Mesendoderm (in vitro differentiated cells): Measurements from ENCODE around the gene TEX51.

Source experiments
- DNase-seq: peaks from one replicate; pipeline ENCODE4 v3.0.0; 2013
- H2AK5ac ChIP-seq: 2 replicates; pipeline ENCODE4 v1.6.1; 2013; ENCODE audit warnings: low read length, inconsistent platforms
- H2BK120ac ChIP-seq: 2 replicates; pipeline ENCODE4 v1.6.1; 2013; ENCODE audit warnings: low read depth, mild to moderate bottlenecking, low read length, moderate library complexity, mixed read lengths
- H2BK15ac ChIP-seq: replicated peaks from 2 replicates; pipeline ENCODE4 v1.6.1; 2013; ENCODE audit warnings: low read depth, mild to moderate bottlenecking, moderate library complexity
- H2BK5ac ChIP-seq: 2 replicates; pipeline ENCODE4 v1.6.1; 2013; ENCODE audit warnings: low read length, inconsistent platforms
- H3K18ac ChIP-seq: 2 replicates; pipeline ENCODE4 v1.6.1; 2013; ENCODE audit warnings: mild to moderate bottlenecking, low read length, mixed read lengths
- H3K23ac ChIP-seq: one replicate; pipeline ENCODE4 v1.6.1; 2013; ENCODE audit warnings: low read length
- H3K27ac ChIP-seq: 2 replicates; pipeline ENCODE4 v1.5.1; 2013; ENCODE audit warnings: low read depth, mild to moderate bottlenecking, inconsistent platforms, low read length, moderate library complexity
- H3K27me3 ChIP-seq: 2 replicates; pipeline ENCODE4 v1.6.1; 2013; ENCODE audit warnings: low read length, control low read depth, mild to moderate bottlenecking, inconsistent platforms; ENCODE audit not compliant: insufficient read depth, poor library complexity
- H3K36me3 ChIP-seq: 2 replicates; pipeline ENCODE4 v1.6.1; 2013; ENCODE audit warnings: low read length, inconsistent platforms; ENCODE audit not compliant: control insufficient read depth, insufficient read depth
- H3K4ac ChIP-seq: one replicate; pipeline ENCODE4 v1.6.1; 2013; ENCODE audit warnings: low read depth, mild to moderate bottlenecking, low read length, moderate library complexity
- H3K4me1 ChIP-seq: 2 replicates; pipeline ENCODE4 v1.6.1; 2013; ENCODE audit warnings: low read depth, low read length, inconsistent platforms; ENCODE audit not compliant: control insufficient read depth
- H3K4me2 ChIP-seq: 2 replicates; pipeline ENCODE4 v1.6.1; 2013; ENCODE audit warnings: low read length
- H3K4me3 ChIP-seq: 2 replicates; pipeline ENCODE4 v1.5.1; 2013; ENCODE audit warnings: mild to moderate bottlenecking, low read length
- H3K56ac ChIP-seq: one replicate; pipeline ENCODE4 v1.6.1; 2013; ENCODE audit warnings: low read length
- H3K79me1 ChIP-seq: 2 replicates; pipeline ENCODE4 v1.6.1; 2013; ENCODE audit warnings: low read length, inconsistent platforms
- H3K79me2 ChIP-seq: 2 replicates; pipeline ENCODE4 v1.6.1; 2013; ENCODE audit warnings: mild to moderate bottlenecking, low read length; ENCODE audit not compliant: control insufficient read depth, insufficient read depth
- H3K9ac ChIP-seq: 2 replicates; pipeline ENCODE4 v1.6.1; 2013; ENCODE audit warnings: low read length, inconsistent platforms
- H4K5ac ChIP-seq: one replicate; pipeline ENCODE4 v1.6.1; 2013; ENCODE audit warnings: low read length
- H4K8ac ChIP-seq: one replicate; pipeline ENCODE4 v1.6.1; 2013; ENCODE audit warnings: low read depth, mild to moderate bottlenecking, control low read depth, low read length, moderate library complexity
- WGBS: extraction: QIAGEN DNeasy Blood & Tissue Kit; methylation state at CpG from one replicate; pipeline ENCODE4 v1.1.7; 2013; ENCODE audit warnings: low lambda C conversion rate, missing lambda C conversion rate; ENCODE audit not compliant: insufficient coverage; ENCODE audit errors: extremely low coverage; 5-methylcytosine and 5-hydroxymethylcytosine counted together

Gene TEX51

GRCh38 chr2:126913329-126913728, 14.6 kb downstream of the TEX51 start:
- WGBS, result no CpG with 5 or more reads among the region's 2 CpGs

DNA sequence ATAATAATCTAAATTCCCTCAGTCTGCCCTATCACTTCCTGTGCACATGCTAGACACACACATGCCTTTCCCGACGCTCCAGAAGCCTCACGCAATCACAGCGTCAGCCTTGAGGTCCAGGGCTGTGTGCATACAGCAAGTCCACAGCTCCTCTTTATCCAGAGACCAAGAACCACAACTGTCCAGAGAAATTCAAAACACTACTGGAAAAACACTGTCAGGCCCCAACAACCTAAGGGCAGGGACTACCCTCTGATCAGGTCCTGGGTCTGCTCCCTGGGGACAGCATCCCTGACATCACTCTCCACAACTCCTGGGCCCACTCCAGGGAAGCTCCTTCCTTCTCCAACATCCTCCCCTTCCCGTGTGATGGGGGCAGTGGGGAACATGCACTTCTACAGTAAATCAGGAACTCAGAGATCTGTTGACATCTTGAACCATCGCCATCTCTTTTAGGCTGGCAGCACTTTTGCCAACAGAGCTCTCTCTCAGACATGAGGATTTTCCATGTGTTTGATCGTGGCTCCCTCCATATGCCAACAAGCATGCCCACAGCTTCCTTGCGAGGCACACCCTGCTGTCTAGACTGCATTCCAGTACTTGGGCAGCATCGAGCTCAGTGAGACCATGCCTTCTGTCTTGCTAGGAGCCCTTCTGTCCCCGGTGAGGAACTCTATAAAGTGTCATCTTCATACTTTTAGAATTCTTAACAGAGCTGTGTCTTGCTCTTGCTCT, 15.4 kb downstream of the TEX51 start:
- no peak overlapping the region for H3K56ac ChIP-seq
- no peaks in the 10 kb centered on the region for H3K79me2 ChIP-seq
- H3K18ac ChIP-seq, result no peak overlapping the region
- no peak overlapping the region for H3K23ac ChIP-seq
- WGBS, result no CpG with 5 or more reads among the region's 10 CpGs
- H3K27ac ChIP-seq, result no peak overlapping the region
- H3K4me3 ChIP-seq, result no peak overlapping the region
- no peak overlapping the region for H3K4ac ChIP-seq
- H4K5ac ChIP-seq, result no peak overlapping the region
- H3K9ac ChIP-seq, result no peak overlapping the region
- H4K8ac ChIP-seq, result no peak overlapping the region
- no peak overlapping the region for H2BK5ac ChIP-seq
- no peak overlapping the region for H2AK5ac ChIP-seq
- no peak for DNase-seq
- H3K4me2 ChIP-seq, result no peak overlapping the region
- H3K27me3 ChIP-seq, result no peaks in the 10 kb centered on the region
- no peaks in the 10 kb centered on the region for H3K79me1 ChIP-seq
- H3K4me1 ChIP-seq, result peaks cover 5% of the 10 kb centered on the region
- H2BK15ac ChIP-seq, result no peak overlapping the region
- no peak overlapping the region for H2BK120ac ChIP-seq
- H3K36me3 ChIP-seq, result no peaks in the 10 kb centered on the region

More at GRCh38 chr2:126913329-126913728, 14.6 kb downstream of the TEX51 start:
- H3K4me1 ChIP-seq, result peaks cover 9% of the 10 kb centered on the region
- no peaks in the 10 kb centered on the region for H3K79me1 ChIP-seq
- H2BK15ac ChIP-seq, result no peak overlapping the region
- H2AK5ac ChIP-seq, result no peak overlapping the region
- H4K8ac ChIP-seq, result no peak overlapping the region
- no peaks in the 10 kb centered on the region for H3K79me2 ChIP-seq
- H3K36me3 ChIP-seq, result no peaks in the 10 kb centered on the region
- DNase-seq, result no peak
- no peak overlapping the region for H2BK5ac ChIP-seq
- H4K5ac ChIP-seq, result no peak overlapping the region
- H3K27ac ChIP-seq, result no peak overlapping the region
- H3K9ac ChIP-seq, result no peak overlapping the region
- H3K23ac ChIP-seq, result no peak overlapping the region
- no peak overlapping the region for H2BK120ac ChIP-seq
- H3K27me3 ChIP-seq, result no peaks in the 10 kb centered on the region
- no peak overlapping the region for H3K56ac ChIP-seq
- H3K4me3 ChIP-seq, result no peak overlapping the region
- no peak overlapping the region for H3K18ac ChIP-seq
- H3K4me2 ChIP-seq, result no peak overlapping the region
- no peak overlapping the region for H3K4ac ChIP-seq

DNA sequence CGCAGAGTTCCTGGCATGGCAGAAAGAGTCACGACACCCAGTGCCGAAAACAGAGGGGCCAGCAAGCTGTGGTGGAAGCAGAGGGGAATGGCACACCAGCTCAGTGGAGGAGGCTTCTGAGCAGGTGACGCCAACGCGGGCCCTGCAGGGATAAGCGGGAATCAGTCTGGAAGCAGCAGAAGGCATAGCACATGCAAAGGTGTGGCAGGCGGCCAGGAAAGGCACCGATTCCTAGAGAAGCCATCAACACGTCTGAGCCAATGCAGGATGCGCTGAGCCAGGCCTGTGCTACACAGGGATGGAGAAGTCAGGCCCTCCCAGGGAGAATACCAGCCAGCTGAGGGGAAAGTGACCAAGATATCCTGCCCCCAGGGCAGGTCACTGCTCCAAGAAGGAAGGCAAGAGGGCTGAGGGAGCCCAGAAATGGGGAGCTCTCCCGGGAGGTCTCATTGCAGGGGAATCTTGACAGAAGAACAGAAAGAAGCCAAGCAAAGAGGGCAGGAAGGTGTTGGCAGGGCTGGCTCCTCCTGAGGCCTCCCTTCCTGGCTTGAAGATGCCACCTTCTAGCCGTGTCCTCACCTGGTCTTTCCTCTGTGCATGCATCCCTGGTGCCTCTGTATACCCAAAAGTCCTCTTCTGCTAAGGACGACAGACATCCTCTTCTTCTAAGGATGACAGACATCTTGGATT, 16.3 kb downstream of the TEX51 start:
- Histone ChIP-seq H3K4me3 (no peak overlapping the region), H2BK15ac (no peak overlapping the region), H3K4me2 (no peak overlapping the region), H4K8ac (no peak overlapping the region), H3K27ac (no peak overlapping the region), H2BK120ac (no peak overlapping the region), H3K27me3 (no peaks in the 10 kb centered on the region), H4K5ac (no peak overlapping the region), H3K79me2 (no peaks in the 10 kb centered on the region), H3K9ac (no peak overlapping the region), H3K56ac (no peak overlapping the region), H3K36me3 (no peaks in the 10 kb centered on the region), H3K79me1 (no peaks in the 10 kb centered on the region), H3K18ac (no peak overlapping the region), H2BK5ac (no peak overlapping the region), H3K4me1 (no peaks in the 10 kb centered on the region), H3K4ac (no peak overlapping the region), H2AK5ac (no peak overlapping the region), H3K23ac (no peak overlapping the region)
- no peak for DNase-seq
- WGBS, result no CpG with 5 or more reads among the region's 14 CpGs

DNA sequence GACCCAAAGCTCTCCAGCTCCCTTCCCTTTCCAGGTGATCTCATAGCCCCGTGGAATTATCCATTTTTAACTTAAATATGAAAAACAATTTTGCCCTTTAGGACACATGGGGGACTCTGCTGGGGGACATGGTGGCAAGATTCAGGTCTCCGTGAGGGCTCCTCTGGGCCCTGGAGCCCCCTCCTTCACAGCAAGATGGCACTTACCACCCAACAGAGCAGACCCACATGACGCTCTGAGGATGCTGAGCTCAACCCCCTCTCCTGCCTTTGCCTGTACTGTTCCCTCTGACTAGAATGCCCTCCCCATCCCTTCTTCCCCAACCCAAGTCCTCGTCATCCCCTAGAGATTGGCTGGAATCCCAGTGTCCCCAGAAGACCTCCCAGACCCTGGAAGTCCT, 17.2 kb downstream of the TEX51 start:
- Histone ChIP-seq H2BK120ac (no peak overlapping the region), H3K18ac (no peak overlapping the region), H2AK5ac (no peak overlapping the region), H3K4me3 (no peak overlapping the region), H2BK15ac (no peak overlapping the region), H3K4ac (no peak overlapping the region), H3K79me1 (no peaks in the 10 kb centered on the region), H3K27ac (no peak overlapping the region), H3K4me2 (no peak overlapping the region), H3K79me2 (no peaks in the 10 kb centered on the region), H3K56ac (no peak overlapping the region), H4K5ac (no peak overlapping the region), H3K23ac (no peak overlapping the region), H3K4me1 (no peaks in the 10 kb centered on the region), H4K8ac (no peak overlapping the region), H3K36me3 (no peaks in the 10 kb centered on the region), H2BK5ac (no peak overlapping the region), H3K27me3 (no peaks in the 10 kb centered on the region), H3K9ac (no peak overlapping the region)
- no CpG with 5 or more reads among the region's 4 CpGs for WGBS
- DNase-seq, result no peak

DNA sequence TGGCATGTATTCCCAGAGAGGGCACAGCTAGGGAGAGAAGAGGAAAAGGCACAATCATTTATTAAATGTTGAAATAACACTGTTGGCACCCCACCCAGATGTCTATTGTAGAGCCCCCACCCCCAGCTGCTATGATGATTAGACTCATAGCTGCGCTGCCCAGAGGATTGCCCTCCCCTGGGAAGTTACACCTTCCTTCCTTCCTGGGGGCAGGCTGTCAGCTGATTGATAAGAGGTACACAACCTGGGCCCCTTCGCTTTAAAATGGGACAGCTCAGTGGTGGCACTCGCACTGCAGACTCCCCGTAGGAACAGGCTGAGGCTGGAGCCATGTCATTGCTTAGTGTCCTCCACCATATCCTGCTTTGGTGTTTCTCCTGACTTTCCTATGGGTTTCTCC, 18.1 kb downstream of the TEX51 start:
- no peak overlapping the region for H3K56ac ChIP-seq
- no peak overlapping the region for H2BK120ac ChIP-seq
- H3K4me1 ChIP-seq, result no peaks in the 10 kb centered on the region
- no peak overlapping the region for H3K27ac ChIP-seq
- no peak overlapping the region for H4K5ac ChIP-seq
- H3K79me1 ChIP-seq, result no peaks in the 10 kb centered on the region
- H2AK5ac ChIP-seq, result no peak overlapping the region
- no peak overlapping the region for H3K4ac ChIP-seq
- no peak overlapping the region for H2BK5ac ChIP-seq
- DNase-seq, result no peak
- H3K9ac ChIP-seq, result no peak overlapping the region
- no peak overlapping the region for H3K18ac ChIP-seq
- H3K23ac ChIP-seq, result no peak overlapping the region
- H3K79me2 ChIP-seq, result no peaks in the 10 kb centered on the region
- H2BK15ac ChIP-seq, result no peak overlapping the region
- no peaks in the 10 kb centered on the region for H3K36me3 ChIP-seq
- H4K8ac ChIP-seq, result no peak overlapping the region
- H3K4me3 ChIP-seq, result no peak overlapping the region
- WGBS, result no CpG with 5 or more reads among the region's 4 CpGs
- no peak overlapping the region for H3K4me2 ChIP-seq
- H3K27me3 ChIP-seq, result no peaks in the 10 kb centered on the region
